BLaER1 treated with 17β-estradiol and CSF1 and Interleukin-3, amounts not matched to agents 10 nM and 100 nM (cell line): ENCODE data around the gene ATXN7.

Experiments
- H3K27ac ChIP-seq, 11 experiments: shearing (Covaris generic); formaldehyde crosslinking; 2 replicates each; pipeline ENCODE4 v1.8.1; 2022
- H3K27me3 ChIP-seq, 11 experiments: shearing (Covaris generic); formaldehyde crosslinking; 2 replicates each; pipeline ENCODE4 v1.8.1; 2022
- H3K36me3 ChIP-seq, 11 experiments: shearing (Covaris generic); formaldehyde crosslinking; 2 replicates each; pipeline ENCODE4 v1.8.1; 2022
- H3K4me1 ChIP-seq, 10 experiments: shearing (Covaris generic); formaldehyde crosslinking; 2 replicates each; pipeline ENCODE4 v1.8.1; 2022
- H3K4me2 ChIP-seq, 11 experiments: shearing (Covaris generic); formaldehyde crosslinking; 2 replicates each; pipeline ENCODE4 v1.8.1; 2022
- H3K4me3 ChIP-seq, 10 experiments: shearing (Covaris generic); formaldehyde crosslinking; 2 replicates each; pipeline ENCODE4 v1.8.1; 2022
- H3K9ac ChIP-seq, 11 experiments: shearing (Covaris generic); formaldehyde crosslinking; 2 replicates each; pipeline ENCODE4 v1.8.1; 2022
- H3K9me3 ChIP-seq, 11 experiments: shearing (Covaris generic); formaldehyde crosslinking; replicated peaks in 1 of 11; 2 replicates each; pipeline ENCODE4 v1.8.1; 2022
- H4K20me1 ChIP-seq, 11 experiments: shearing (Covaris generic); formaldehyde crosslinking; 2 replicates each; pipeline ENCODE4 v1.8.1; 2022
- Cebpa-rat ChIP-seq, 11 experiments: shearing (Covaris generic); IDR thresholded peaks; 2 replicates each; pipeline ENCODE4 v1.8.1; 2022

Gene ATXN7

DNA sequence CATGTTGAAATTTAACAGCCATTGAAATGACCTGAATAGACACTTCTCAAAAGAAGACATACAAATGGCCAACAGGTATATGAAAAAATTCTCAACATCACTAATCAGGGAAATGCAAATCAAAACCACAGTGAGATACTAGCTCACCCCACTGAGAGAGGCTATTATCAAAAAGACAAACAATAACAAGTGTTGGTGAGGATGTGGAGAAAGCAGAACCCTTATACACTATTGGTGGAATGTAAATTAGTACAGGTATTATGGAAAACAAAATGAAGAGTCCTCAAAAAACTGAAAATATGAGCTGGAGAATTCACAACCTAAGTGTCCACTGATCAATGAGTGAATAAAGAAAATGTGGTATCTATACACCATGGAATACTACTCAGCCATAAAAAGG, 21.5 kb upstream of the ATXN7 start:
- H4K20me1 ChIP-seq, result peaks cover 0 to 46% (median 16%) of the 10 kb centered on the region in 11 experiments; a peak in 11 of 22 replicates

DNA sequence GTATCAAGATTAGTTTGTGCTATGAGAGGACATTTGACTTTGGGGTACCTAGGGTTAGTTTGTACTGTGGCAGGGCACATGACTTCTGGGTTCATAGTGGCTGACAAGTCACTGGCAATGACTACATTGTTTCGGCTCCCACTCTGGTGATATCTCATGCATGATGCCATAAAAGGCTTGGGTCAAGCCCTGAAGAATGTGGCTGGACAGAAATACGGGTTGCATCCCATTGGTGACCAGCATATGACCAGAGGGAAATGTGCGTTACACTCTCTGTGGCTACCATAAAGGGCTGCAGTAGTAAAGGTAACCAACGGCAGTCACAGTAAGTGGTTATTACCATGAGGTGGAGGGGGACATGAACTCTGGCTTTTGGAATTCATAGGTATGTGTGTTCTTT, 18.5 kb upstream of the ATXN7 start:
- H3K36me3 ChIP-seq, result peaks cover 29 to 65% (median 38%) of the 10 kb centered on the region in 11 experiments; a peak in 21 of 22 replicates
- no peaks in the 10 kb centered on the region for H3K27me3 ChIP-seq
- H3K27ac ChIP-seq, result no peak overlapping the region
- no peak overlapping the region for H3K4me3 ChIP-seq
- H3K4me2 ChIP-seq, result no peak overlapping the region
- peaks cover 9 to 33% (median 18%) of the 10 kb centered on the region in 11 experiments; a peak in 21 of 22 replicates for H3K9me3 ChIP-seq
- H3K9ac ChIP-seq, result no peak overlapping the region
- TF ChIP-seq Cebpa-rat (IDR thresholded peaks at IDR 0.05), result no peak
- H4K20me1 ChIP-seq, result peaks cover 0 to 62% (median 24%) of the 10 kb centered on the region in 11 experiments; a peak in 14 of 22 replicates
- H3K4me1 ChIP-seq, result no peaks in the 10 kb centered on the region

More for the DNA sequence above, 21.5 kb upstream of the ATXN7 start:
- no peak overlapping the region for H3K27ac ChIP-seq
- no peak for TF ChIP-seq Cebpa-rat (IDR thresholded peaks at IDR 0.05)
- peaks cover 27 to 63% (median 39%) of the 10 kb centered on the region in 11 experiments; a peak in 21 of 22 replicates for H3K36me3 ChIP-seq
- H3K9ac ChIP-seq, result no peak overlapping the region
- no peak overlapping the region for H3K4me3 ChIP-seq
- H3K9me3 ChIP-seq, result peaks cover 9 to 33% (median 18%) of the 10 kb centered on the region in 11 experiments; a peak in 21 of 22 replicates
- H3K4me1 ChIP-seq, result no peaks in the 10 kb centered on the region
- no peaks in the 10 kb centered on the region for H3K27me3 ChIP-seq
- H3K4me2 ChIP-seq, result no peak overlapping the region

DNA sequence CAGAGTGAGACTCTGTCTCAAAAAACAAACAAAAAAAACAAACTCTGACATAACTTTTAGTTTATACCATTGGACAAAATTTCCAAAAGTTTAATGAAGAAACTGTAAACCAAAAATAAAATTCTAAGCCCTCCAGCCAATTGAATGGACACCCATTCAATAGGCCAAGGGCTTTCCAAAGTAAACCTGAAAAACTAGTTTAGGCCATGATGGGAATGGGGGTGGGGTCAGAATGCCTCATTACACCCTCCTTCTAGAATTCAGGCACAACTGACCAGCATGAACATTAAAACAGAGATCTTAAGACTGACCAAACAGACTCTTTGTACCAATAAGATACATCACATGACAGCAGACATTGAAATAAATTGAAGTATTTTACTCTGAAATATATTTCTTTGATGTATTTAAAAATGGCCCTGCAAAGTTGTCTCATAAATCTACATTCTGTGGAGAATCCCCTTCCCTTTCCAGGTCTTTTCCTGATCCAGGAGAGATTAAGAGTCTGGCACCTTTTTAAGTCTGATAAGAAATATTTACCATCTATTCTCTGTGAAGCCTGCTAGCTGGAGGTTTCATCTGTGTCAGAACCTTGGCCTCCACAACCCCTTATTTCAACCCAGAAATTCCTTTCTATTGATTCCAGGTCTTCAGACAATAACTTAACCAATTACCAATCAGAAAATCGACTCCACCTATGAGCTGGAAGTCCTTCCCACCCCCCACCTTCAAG, 15.8 kb upstream of the ATXN7 start:
- Histone ChIP-seq H3K36me3 (peaks cover 39 to 76% (median 47%) of the 10 kb centered on the region in 11 experiments), H3K27ac (no peak overlapping the region), H3K9ac (no peak overlapping the region), H3K4me1 (0 out of 20 replicates have a peak, but pooled peaks cover 0 to 6% (median 0%) of the 10 kb centered on the region in 10 experiments), H3K9me3 (peaks cover 3 to 23% (median 11%) of the 10 kb centered on the region in 11 experiments; a peak in 21 of 22 replicates), H3K4me2 (no peak overlapping the region), H3K27me3 (no peaks in the 10 kb centered on the region), H4K20me1 (peaks cover 0 to 66% (median 12%) of the 10 kb centered on the region in 11 experiments; a peak in 13 of 22 replicates), H3K4me3 (no peak overlapping the region)
- TF ChIP-seq Cebpa-rat (IDR thresholded peaks at IDR 0.05), result no peak

DNA sequence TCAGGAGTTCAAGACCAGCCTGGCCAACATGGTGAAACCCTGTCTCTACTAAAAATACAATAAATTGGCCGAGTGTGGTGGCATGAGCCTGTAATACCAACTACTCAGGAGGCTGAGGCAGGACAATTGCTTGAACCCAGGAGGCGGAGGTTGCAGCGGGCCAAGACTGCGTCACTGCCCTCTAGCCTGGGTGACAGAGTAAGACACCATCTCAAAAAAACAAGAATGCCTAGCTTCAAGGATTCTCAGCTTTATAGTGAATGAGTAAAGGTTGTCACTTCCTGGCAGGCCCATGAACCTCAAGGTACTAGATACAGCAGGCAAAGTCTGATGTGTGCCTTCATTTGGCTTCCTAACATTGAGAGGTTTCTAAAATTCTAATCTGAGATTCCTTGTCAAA, 14.5 kb upstream of the ATXN7 start:
- Histone ChIP-seq H3K27ac (no peak overlapping the region), H3K9me3 (peaks cover 0 to 11% (median 0%) of the 10 kb centered on the region in 11 experiments; a peak in 6 of 22 replicates), H4K20me1 (peaks cover 0 to 72% (median 16%) of the 10 kb centered on the region in 11 experiments; a peak in 14 of 22 replicates), H3K36me3 (peaks cover 31 to 72% (median 41%) of the 10 kb centered on the region in 11 experiments), H3K4me3 (no peak overlapping the region), H3K4me2 (no peak overlapping the region), H3K27me3 (no peaks in the 10 kb centered on the region), H3K9ac (no peak overlapping the region), H3K4me1 (0 out of 20 replicates have a peak, but pooled peaks cover 0 to 6% (median 0%) of the 10 kb centered on the region in 10 experiments)
- TF ChIP-seq Cebpa-rat (IDR thresholded peaks at IDR 0.05), result no peak

DNA sequence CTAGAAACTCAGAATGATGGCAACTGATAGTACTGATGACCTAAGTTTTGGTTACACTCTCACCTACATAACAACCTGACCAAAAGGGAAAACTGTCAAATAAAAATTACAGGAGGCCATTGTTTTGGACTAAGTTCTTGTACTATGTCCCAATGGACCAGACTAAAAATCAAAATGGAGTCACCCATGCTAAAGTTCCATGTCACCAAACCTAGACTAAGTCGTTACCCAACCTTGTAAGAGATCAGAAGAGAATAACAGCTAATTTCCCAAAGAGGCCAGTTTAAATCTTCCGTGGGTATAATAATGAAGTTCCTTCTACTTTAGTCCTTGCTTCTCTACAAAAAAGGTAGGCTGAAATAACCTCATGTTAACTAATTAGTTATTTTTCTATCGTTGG, 12.4 kb upstream of the ATXN7 start:
- Histone ChIP-seq H4K20me1 (peaks cover 0 to 72% (median 25%) of the 10 kb centered on the region in 11 experiments; a peak in 15 of 22 replicates), H3K9me3 (peaks cover 0 to 8% (median 0%) of the 10 kb centered on the region in 11 experiments; a peak in 3 of 22 replicates), H3K4me3 (no peak overlapping the region), H3K36me3 (peaks cover 21 to 66% (median 31%) of the 10 kb centered on the region in 11 experiments; a peak in 21 of 22 replicates), H3K9ac (no peak overlapping the region), H3K27me3 (no peaks in the 10 kb centered on the region), H3K27ac (no peak overlapping the region), H3K4me2 (no peak overlapping the region), H3K4me1 (0 out of 20 replicates have a peak, but pooled peaks cover 0 to 6% (median 0%) of the 10 kb centered on the region in 10 experiments)
- no peak for TF ChIP-seq Cebpa-rat (IDR thresholded peaks at IDR 0.05)

DNA sequence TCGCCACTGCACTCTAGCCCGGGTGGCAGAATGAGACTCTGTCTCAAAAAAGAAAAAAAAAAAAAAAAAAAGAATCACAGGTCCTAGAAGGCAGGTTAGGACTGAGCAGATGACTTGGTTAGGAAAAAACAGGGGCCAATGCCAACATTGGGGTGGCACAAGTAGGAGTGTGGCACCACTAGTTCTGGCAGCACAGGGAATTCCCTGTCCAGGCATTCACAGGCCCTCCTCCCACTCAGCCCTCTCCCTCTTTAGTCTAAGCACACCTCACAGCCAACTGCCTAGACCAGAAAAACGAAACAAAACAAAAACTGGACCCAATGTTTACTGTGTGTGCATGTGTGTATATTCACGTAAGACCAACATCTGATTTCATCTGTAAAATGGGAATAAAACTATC, 10.6 kb upstream of the ATXN7 start:
- Histone ChIP-seq H3K9ac (no peak overlapping the region), H4K20me1 (peaks cover 0 to 81% (median 25%) of the 10 kb centered on the region in 11 experiments; a peak in 14 of 22 replicates), H3K9me3 (peaks cover 0 to 10% (median 0%) of the 10 kb centered on the region in 11 experiments; a peak in 2 of 22 replicates), H3K4me3 (no peak overlapping the region), H3K36me3 (peaks cover 21 to 59% (median 34%) of the 10 kb centered on the region in 11 experiments), H3K27me3 (no peaks in the 10 kb centered on the region), H3K4me2 (no peak overlapping the region), H3K27ac (no peak overlapping the region), H3K4me1 (0 out of 20 replicates have a peak, but pooled peaks cover 0 to 6% (median 0%) of the 10 kb centered on the region in 10 experiments)
- no peak for TF ChIP-seq Cebpa-rat (IDR thresholded peaks at IDR 0.05)

DNA sequence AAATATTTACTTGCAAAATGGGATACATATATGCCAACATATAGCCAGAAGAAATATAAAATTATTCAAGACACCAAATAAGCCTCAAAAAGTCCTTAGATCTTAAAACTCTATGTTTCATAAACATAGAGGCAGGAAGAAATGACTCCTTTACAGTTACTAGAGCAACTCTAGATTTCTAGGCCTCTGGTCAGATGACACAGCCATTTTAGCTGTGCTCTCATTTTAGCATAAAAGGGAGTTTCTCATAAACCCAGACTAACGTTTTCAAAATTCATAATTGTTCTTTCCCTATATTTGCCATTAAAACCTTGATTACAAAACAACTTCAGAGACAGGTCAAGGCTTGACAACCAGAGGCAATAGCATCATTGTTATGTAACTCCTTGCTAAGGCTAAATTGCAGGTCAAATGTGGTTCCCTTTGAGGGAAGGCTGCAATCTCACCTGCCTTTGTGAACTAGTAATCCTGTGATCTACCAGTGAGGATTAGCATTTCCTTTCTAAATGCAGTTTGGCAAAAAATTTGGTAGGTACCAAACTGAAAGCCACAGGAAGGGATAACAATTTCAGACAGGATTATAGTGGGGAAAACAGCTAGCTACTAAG, 8.2 kb upstream of the ATXN7 start:
- Histone ChIP-seq H3K9ac (no peak overlapping the region), H3K4me2 (no peak overlapping the region), H3K9me3 (peaks cover 0 to 10% (median 0%) of the 10 kb centered on the region in 11 experiments; a peak in 2 of 22 replicates), H3K27me3 (no peaks in the 10 kb centered on the region), H3K4me3 (no peak overlapping the region), H3K36me3 (peaks cover 21 to 54% (median 33%) of the 10 kb centered on the region in 11 experiments), H4K20me1 (peaks cover 13 to 84% (median 45%) of the 10 kb centered on the region in 11 experiments; a peak in 17 of 22 replicates), H3K4me1 (peaks cover 0 to 19% (median 0%) of the 10 kb centered on the region in 10 experiments; a peak in 3 of 20 replicates), H3K27ac (no peak overlapping the region)
- TF ChIP-seq Cebpa-rat (IDR thresholded peaks at IDR 0.05), result no peak

DNA sequence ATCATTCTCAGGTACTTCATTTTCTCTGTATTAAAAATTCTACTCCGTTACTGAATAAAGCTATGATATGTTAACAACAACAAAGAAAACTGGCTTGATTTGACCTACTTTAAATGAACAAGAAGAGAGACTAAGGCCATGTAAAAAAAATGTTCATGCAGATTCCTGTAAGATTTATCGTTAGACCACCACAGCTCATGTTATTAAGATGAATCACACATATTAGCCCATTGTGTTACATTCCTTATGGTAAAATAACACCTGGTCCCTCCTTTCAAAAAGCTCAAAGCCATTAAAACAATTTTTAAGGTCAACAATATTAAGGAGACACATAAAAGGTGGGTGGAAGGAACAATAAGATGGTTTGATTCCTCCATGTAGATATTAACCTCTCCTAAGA, 6.4 kb upstream of the ATXN7 start:
- Histone ChIP-seq H3K4me1 (peaks cover 11 to 30% (median 13%) of the 10 kb centered on the region in 10 experiments), H3K27me3 (no peaks in the 10 kb centered on the region), H3K4me3 (no peak overlapping the region), H3K36me3 (peaks cover 3 to 36% (median 21%) of the 10 kb centered on the region in 11 experiments; a peak in 21 of 22 replicates), H3K4me2 (no peak overlapping the region), H3K9ac (no peak overlapping the region), H3K9me3 (peaks cover 0 to 10% (median 0%) of the 10 kb centered on the region in 11 experiments; a peak in 1 of 22 replicates), H3K27ac (no peak overlapping the region), H4K20me1 (peaks cover 13 to 94% (median 45%) of the 10 kb centered on the region in 11 experiments; a peak in 17 of 22 replicates)
- TF ChIP-seq Cebpa-rat (IDR thresholded peaks at IDR 0.05), result no peak
